NCI-H2196 (cell line): ENCODE measurements around the gene TAPBPL.
"Not testable (repeated sequence)": the region's sequence is repeated elsewhere in the genome, so short reads cannot be mapped to it uniquely, and the experiment has no call there.

Experiments used
- DNase-seq: peaks from one replicate; lab custom pipeline; 2025; ENCODE audit not compliant: unreplicated experiment; lab: John Stamatoyannopoulos, UW

TAPBPL gene

DNA sequence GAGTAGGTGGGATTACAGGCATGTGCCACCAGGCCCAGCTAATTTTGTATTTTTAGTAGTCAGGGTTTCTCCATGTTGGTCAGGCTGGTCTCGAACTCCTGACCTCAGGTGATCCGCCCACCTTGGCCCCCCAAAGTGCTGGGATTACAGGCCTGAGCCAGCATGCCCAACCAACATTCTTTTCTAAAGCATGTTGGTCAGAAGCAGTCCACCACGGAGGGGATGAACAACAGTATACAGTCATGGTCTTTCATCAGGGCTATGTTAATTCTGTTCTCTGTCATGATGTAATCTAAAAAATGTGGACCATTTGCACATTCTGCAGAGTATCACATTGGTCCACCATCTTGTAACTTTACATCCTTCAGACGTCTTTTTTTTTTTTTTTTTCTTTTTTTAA is 37.6 kb downstream of the TAPBPL start:
- DNase-seq, result no peak

DNA sequence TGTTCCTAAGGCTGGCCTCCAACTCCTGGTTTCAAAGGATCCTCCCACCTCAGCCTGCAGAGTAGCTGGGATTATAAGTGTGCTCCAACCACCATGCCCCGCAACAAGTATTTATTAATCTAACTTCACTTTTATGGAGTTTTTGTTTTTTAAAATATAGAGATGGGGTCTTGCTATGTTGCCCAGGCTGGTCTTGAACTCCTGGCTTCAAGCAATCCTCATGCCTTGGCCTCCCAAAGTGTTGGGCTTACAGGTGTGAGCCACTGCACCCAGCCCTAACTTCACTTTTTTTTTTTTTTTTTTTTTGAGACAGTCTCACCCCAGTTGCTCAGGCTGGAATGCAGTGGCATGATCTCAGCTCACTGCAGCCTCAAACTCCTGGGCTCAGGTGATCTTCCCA is 38.8 kb downstream of the TAPBPL start:
- not testable (repeated sequence) for DNase-seq

DNA sequence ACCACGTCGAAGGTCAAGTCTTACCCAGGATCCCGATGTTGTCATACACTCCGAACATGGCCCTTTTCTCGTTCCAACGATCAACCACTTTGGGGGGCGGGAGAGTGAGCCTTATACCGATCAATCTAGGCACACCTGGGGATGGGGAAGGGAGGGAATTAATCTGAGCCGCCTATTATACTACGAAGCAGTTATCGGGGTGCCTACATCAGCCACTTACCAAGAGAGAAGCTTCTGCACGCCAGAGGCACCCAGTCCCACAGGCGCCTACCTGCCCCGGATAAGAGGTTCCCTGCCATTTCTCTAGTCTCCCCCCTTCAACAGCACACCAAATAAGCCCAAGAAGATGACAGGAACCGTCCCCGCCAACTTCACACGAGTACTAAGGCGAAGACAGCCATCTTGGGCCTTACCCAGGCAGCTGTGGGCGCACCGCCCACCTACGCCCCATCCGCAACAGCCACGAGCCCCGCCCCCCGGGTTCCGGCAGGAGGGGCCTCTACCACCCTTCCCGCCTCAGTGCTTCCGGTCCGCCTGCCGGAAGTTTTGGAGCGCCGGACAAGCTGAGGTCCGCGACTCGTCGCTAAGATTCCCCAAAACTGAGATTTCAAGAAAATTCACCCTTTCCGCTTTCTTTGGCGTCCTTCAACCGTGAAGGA is 41.1 kb downstream of the TAPBPL start, which contains the start of gene MRPL51:
MRPL51 (minus strand) TSS at position 425 of the 659 bp plus-strand sequence; CDS start at position 299, 126 bp downstream.
- DNase-seq, result peak; percentile 88

DNA sequence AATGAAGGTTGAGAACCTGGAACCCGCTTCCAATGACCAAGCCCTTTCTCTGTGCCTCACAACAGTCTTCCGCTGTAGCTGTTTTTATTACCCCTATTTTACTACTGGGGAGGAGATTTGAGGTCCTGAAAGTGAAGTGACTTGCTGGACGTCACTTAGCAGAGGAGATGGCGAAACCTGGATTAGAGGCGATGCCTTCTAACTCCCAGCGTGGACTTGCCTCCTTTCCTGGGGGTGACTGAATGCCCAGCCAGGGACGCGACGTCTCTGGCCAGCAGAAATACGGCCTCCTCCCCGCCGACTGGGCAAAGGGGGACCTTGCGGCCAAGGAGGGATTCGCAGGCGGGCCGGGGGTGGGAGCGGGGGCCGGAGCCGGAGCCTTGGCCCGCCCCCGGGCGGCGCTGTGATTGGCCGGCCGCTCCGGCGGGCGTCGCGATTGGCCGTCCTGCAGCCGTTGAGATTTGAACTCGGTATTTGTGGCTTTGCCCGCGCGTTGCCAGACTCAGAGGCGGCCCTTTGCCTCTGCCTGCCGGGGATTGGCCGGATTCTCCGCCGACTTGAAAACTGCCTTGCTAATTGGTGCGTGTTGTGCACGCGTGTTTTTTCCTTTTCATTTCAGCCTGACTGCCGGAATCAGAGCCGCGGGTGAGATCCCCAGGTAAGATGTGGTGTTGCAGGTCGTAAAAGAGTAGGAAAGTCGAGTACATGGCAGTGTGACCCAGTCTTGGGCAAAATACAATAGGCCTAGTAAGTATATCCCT is 41.8 kb downstream of the TAPBPL start, which contains the start of gene NCAPD2:
NCAPD2 (plus strand) TSS at position 606 of the 761 bp plus-strand sequence. CDS start 997 bp downstream, outside the sequence.
- peak; percentile 80 for DNase-seq

DNA sequence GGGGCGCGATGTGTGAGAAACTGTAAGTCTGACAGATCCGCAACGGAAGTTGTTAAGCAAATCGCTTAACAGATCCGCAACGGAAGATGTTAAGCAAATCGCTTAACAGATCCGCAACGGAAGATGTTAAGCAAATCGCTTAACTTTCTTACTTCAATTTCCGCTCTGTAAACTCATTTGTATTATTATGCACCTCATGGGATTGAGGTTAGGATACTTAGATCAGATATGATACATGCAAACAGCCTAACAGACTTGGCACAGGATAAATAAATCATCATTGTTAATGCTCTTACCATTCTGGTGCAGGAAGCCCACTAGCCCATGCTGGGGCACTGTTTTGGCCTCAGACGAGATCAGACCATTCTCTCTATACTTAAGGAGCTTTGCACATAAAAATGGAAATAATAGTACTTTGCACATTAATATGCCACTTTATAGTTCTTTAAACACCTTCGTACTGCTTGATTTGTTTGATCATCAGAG is 42.5 kb downstream of the TAPBPL start:
- DNase-seq, result no peak

DNA sequence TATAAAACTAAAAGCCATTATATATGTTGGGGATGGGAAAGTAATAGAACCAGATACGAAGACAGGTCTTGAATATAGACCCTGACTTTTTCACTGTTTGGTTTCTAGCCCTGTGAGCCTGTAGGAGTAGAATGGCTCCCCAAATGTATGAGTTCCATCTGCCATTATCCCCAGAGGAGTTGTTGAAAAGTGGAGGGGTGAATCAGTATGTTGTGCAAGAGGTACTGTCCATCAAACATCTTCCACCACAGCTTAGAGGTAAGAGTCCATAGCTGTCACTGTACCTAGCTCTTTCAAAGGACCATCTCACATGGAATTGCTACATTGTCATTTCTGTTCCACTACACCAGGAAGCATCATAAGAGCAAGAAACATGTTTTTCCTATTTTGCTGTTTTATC is 43.1 kb downstream of the TAPBPL start:
- DNase-seq, result no peak

DNA sequence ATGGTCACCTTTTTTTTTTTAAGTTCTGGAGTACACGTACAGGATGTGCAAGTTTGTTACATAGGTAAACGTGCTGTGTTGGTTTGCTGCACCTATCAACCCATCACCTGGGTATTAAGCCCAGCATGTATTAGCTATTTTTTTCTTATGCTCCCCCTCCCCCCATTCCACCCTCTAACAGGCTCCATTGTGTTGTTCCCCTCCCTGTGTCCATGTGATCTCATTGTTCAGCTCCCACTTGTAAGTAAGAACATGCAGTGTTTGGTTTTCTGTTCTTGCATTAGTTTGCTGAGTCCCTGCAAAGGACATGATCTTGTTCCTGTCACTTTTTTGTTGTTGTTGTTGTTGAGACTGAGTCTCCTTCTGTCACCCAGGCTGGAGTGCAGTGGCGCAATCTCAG is 45.4 kb downstream of the TAPBPL start:
- not testable (repeated sequence) for DNase-seq

DNA sequence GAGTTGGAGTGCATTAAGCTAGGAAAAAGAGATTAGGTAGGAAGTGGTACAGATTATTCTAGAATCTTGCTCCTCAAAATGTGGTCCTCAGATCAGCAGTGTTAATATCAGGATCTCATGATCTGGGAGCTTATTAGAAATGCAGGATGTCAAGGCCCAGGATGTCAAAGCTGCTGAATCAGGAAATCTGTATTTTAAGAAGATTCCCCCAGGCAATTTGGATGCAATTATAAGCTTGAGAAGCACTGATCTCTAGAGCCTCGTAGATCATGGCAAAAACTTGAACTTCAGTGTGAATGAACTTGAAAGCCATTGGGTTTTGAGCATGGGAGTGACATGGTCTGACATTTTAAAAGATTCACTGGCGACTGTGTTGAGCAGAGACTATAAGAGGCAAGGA is 48.6 kb downstream of the TAPBPL start:
- no peak for DNase-seq

DNA sequence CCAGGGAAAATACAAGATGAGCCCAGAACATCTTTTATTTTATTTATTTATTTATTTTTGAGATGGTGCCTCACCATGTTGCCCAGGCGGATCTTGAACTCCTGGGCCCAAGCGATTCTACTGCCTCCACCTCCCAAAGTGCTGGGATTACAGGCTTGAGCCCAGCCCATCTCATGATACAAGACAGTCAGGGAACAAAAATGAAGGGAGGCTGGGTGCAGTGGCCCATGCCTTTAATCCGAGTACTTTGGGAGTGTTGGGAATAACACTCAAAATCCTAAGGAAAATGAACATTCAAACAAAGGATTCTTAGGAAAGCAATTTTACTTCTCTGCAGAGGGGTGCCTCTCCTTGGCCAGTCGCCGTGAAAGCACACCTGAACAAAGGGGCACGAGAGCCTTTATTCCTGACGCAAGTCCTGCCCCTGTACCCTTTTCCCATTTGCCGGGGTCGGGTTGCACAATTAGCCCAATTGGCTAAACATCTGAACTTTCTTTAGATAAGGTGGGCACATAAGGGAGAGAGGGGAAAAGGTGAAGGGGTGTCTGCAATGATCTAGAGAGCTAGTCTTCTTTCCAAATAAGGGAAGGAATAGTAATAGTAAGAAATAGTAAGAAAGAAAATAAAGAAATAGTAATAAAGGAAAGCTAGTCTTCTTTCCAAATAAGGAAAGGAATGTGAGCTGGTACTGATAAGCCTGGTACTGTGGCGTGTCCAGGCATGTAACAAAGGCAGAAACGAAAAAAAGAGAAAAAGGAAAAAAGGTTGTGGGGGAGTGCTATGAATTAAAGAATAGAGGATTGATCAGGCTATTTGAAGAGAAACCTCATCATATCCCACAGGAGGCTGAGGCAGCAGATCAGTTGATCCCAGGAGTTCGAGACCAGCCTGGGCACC is 55.5 kb downstream of the TAPBPL start:
- no peak for DNase-seq

DNA sequence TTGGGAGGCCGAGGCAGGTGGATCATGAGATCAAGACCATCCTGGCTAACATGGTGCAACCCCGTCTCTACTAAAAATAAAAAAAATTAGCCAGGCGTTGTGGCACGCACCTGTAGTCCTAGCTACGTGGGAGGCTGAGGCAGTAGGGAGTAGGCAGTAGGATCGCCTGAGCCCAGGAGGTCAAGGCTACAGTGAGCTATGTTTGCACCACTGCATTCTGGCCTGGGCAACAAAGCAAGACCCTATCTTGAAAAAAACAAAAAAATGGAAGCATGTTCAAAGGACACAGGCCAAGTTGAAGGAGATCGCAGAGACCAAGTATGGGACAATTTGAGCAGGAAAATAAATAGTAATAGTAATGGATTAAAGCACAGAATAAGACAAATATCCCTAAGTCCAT is 56.2 kb downstream of the TAPBPL start:
- DNase-seq, result no peak
